ENCODE data around the gene TBCK.

- TF ChIP-seq CTCF (conservative IDR thresholded peaks at IDR 0.05; ENCODE audit: low read length), result no peak
- no peak for TF ChIP-seq EZH2phosphoT487 (IDR thresholded peaks at IDR 0.05; ENCODE audit: borderline replicate concordance)
These were observed 107.2 kb downstream of the TBCK start for GRCh38 chr4:106208481-106209460.

All from Loucy (cell line).